ENCODE data around the gene LRRFIP1.

DNA sequence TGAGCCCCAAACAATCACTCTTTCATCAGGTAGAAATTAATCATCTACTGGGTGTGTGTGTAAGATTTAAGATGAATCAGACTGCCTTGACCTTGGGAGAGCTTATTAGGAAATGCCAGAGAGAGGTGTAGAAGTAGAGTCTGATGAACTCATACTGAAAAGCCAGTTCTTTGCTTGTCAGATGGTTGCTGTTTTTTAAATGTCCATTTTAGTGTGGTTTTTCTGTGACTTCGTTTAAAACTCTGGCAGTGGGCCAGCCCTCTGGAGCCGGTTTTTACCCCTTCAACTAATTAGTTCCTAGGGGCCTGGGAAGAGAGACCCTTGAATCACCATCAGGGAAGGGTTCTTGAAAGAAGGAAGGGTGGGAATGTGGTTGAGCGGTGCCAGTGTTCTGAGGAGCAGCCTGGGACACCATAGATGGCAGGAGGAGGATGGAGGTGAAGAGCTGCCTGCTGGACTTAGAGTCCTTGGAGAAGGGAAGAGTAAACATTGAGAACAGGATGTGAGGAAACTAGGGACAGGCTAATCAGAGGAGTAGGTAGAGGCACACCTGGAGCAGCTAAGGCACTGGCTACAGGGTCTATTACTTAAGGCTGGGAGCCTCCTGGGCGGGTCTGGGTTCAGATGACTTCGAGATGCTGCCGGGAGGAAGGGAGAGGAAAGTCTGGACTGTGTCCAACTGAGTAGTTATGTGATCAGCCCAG is 66.1 kb downstream of the LRRFIP1 start:
- TF ChIP-seq, protein P1, sequence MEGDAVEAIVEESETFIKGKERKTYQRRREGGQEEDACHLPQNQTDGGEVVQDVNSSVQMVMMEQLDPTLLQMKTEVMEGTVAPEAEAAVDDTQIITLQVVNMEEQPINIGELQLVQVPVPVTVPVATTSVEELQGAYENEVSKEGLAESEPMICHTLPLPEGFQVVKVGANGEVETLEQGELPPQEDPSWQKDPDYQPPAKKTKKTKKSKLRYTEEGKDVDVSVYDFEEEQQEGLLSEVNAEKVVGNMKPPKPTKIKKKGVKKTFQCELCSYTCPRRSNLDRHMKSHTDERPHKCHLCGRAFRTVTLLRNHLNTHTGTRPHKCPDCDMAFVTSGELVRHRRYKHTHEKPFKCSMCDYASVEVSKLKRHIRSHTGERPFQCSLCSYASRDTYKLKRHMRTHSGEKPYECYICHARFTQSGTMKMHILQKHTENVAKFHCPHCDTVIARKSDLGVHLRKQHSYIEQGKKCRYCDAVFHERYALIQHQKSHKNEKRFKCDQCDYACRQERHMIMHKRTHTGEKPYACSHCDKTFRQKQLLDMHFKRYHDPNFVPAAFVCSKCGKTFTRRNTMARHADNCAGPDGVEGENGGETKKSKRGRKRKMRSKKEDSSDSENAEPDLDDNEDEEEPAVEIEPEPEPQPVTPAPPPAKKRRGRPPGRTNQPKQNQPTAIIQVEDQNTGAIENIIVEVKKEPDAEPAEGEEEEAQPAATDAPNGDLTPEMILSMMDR (IDR thresholded peaks at IDR 0.05): no peak
- TF ChIP-seq POLR2A (IDR thresholded peaks at IDR 0.05): no peak

All from uterus (tissue), 2 donors.